GM21576 (cell line): ENCODE data around the gene MYO7A.

Source experiments
- ATAC-seq: cut with Tn5 transposase; IDR thresholded peaks from one replicate; pipeline ENCODE4 v1.9.1; 2021; ENCODE audit warnings: mild to moderate bottlenecking, moderate library complexity; ENCODE audit not compliant: unreplicated experiment

MYO7A gene

DNA sequence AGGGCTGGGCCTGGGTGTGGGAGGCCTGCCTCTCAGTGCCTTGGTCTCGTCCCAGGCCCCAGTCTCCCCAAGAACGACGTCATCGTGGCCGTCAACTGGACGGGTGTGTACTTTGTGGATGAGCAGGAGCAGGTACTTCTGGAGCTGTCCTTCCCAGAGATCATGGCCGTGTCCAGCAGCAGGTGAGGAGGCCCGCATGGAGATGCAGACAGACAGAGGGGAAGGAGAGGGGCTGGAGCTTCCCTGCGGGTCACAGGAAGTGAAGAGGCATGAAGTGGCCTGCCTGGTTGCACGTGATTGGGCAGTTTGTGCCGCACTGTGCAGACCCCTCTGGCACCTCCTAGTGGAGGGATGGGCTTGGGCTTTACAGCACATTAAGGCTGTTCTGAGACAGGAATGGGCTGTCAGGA is 70.4 kb downstream of the MYO7A start:
- ATAC-seq: no peak

DNA sequence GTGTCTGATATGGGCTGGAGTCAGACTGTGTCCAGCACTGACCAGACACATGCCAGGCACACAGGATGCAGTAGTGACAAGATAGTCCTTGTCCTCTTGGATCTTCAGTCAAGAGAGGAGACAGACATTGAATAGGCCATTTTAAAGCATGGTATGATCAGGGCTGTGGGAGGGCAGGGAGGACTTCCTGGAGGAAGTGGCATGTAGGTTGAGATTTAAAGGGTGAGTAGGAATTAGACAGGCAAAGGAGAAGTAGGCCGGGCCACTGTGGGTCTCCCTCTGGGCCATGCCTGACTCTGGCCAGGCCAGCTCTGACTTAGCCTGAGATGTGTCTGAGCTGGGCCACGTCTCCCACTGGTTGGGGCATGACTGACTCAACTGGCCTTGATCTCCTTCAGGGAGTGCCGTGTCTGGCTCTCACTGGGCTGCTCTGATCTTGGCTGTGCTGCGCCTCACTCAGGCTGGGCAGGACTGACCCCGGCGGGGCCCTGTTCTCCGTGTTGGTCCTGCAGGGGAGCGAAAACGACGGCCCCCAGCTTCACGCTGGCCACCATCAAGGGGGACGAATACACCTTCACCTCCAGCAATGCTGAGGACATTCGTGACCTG is 71.2 kb downstream of the MYO7A start:
- ATAC-seq: no peak

- no peak for ATAC-seq
Observed at GRCh38 chr11:77200351-77201268, 72.6 kb downstream of the MYO7A start.

- no peak for ATAC-seq
Observed at GRCh38 chr11:77201370-77201769, 73.3 kb downstream of the MYO7A start.

DNA sequence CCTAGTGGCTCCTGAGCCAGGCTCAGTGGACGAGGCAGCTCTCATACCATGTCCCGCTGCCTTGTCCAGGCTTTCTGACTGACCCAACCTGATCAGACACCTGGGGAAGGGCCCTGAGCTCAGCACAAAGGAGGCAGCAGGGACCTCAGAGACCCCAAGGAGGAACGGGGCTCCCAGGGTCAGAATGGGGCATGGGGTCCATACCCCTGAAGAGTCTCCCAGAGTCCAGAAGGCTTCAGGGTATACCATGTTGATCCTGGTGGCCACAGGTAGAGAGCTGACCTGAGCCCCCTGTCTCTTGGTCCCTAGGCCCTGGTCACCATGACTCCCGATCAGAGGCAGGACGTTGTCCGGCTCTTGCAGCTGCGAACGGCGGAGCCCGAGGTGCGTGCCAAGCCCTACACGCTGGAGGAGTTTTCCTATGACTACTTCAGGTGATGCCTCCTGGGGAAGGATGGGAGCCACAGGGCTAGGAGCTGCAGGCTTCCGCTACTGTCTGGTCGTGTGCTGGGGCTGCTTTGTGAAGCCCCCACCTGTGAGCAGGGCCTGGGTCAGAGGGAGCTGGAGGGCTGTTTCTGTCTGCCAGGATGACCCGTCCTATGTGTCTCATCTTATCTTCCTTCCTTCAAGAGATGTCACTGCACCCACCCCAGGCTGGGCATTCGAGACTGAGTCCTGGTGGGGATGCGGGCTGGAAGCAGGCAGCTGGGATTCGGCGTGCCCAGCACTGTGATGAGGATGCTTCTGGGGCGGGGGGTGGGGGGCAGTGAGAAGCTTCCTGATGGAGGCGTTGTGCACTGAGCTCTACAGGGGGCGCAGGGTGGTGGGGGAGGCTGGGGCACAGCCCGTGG is 74.2 kb downstream of the MYO7A start:
- no peak for ATAC-seq

DNA sequence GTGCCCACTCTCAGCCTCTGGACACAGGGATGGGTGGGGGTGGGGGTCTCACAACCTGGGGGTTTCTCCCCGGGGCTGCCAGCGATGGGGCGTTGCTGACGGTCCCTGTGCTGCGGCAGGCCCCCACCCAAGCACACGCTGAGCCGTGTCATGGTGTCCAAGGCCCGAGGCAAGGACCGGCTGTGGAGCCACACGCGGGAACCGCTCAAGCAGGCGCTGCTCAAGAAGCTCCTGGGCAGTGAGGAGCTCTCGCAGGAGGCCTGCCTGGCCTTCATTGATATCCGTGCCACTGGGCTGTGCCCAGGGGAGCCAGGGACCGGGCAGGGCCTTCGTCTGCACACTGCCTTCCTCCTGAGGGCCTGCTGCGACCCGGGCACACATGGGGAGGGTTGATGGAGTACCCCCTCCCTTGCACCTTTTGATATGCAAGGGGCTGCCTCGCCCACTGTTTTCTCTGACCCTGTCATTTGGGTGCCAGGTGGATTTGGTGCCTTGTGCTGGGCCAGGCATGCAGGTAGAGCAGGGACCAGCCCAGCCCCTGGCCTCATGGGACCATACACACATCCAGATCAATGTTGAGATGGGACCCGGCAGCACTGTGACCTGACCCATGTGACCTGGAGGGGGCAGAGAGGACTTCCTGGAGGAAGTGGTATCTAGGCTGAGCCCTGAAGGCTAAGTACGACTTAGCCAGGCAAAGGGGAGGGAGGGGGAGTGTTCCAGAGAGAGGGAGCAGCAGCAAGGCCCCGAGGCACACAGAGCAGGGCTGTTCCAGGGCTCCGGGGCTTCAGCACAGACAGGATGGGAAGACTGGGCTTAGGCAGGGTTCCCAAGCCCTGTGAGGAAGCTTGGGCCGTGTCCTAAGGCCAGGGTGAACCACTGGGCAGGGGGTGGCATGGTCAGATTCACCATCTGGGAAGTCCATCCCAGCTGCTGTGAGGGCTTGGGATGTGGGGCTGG is 75.2 kb downstream of the MYO7A start:
- ATAC-seq: no peak

GRCh38 chr11:77203901-77204753 is 76.1 kb downstream of the MYO7A start:
- ATAC-seq: no peak

DNA sequence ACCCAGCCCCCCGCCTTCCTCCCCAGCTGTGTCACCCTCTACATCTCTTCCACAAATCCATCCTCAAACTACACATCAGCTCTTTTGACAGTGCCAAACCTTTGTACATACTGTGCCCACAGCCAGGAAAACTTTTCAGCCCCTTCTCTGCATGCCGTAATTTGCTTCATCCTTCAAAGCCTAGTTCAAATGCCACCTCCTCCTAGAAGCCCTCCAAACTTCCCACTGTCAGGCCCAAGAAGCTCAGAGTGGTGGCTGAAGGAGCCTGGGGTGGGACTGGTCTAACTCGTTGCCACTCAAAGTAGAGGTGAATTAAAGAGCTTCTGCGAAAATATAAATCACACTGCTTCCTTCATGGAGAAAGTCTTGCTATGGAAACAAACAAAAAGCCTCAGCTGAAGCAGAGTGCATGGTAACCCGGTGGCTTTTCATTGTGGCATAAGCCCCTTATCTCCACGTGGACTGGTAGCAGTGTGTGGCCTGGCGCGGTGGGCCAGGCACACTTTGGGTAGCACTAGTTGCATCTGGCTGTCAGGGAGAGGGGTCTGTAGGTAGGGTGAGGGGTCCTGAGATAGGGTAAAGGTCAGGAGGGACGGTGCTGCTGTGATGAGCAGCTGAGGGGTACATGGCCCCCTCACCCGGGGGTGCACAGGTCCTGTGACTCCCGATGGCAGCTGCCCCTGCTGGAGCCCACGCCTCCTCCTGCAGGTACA is 76.9 kb downstream of the MYO7A start:
- no peak for ATAC-seq

GRCh38 chr11:77205467-77206263 is 77.6 kb downstream of the MYO7A start:
- ATAC-seq: no peak

GRCh38 chr11:77206264-77207018 is 78.4 kb downstream of the MYO7A start:
- no peak for ATAC-seq

- no peak for ATAC-seq
Observed at GRCh38 chr11:77207019-77207485, 79.0 kb downstream of the MYO7A start.

DNA sequence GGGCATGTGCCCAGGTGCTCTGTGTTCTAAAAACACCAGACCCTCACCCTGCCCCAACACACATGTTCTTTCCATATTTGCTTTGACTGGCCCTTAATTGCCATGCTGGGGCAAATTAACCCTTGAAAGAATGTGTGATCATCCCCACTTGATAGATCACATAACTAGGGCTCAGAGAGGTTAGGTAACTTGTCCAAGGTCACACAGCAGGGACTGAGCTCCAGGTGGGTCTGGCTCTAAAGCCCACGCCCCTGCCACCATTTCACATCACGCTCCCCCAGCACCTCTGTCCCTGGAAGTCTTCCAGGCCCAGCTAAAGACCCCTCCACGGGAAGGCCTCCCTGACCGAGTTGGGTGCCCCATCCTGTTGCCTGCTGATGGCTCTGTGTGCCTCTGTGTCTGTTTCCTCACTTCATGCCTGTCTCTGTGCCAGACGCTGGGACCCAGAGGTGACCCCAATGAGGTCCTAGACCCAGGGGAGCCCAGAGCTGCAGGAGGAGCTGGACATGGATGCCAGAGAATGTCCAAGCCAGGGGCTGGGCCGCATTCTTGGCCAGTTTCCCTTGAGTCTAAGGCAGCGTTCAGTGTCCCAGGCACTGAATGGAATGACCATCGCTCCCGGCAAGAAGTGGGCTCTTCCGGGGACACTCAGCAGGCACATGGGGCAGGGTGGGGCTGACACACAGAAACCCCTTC is 79.7 kb downstream of the MYO7A start:
- no peak for ATAC-seq

GRCh38 chr11:77208535-77208934 is 80.5 kb downstream of the MYO7A start:
- ATAC-seq: no peak

DNA sequence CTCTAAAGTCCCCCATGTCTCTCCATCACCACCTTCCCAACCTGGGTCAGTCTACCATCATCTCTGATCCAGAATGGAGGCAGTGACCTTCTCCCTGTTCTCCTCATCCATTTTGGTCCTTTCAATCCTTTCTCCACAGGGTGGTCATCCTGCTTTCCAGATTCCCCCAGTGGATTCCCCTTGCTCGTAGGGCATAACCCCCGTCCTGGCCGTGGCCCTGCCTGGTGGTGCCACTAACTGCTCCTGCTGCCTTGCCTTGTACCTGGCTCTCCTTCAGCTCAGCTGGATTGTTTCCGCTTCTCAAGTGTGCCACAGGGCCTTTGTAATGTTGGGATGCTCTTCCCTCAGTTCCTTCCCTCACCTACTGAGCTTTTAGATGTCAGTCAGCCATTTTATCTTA is 81.6 kb downstream of the MYO7A start:
- ATAC-seq: no peak

DNA sequence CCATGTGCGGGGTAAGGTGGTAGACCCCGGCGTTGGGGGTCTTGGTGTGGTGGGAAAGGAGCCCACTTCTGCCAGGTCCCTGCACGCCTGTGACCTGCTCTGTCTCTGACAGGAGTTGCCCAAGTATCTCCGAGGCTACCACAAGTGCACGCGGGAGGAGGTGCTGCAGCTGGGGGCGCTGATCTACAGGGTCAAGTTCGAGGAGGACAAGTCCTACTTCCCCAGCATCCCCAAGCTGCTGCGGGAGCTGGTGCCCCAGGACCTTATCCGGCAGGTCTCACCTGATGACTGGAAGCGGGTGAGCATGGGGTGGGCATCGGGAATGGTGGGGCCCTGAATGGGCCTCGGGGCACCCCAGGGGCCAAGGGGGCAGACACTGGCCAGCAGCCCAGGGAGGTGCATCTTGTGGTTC is 83.0 kb downstream of the MYO7A start:
- ATAC-seq: no peak

DNA sequence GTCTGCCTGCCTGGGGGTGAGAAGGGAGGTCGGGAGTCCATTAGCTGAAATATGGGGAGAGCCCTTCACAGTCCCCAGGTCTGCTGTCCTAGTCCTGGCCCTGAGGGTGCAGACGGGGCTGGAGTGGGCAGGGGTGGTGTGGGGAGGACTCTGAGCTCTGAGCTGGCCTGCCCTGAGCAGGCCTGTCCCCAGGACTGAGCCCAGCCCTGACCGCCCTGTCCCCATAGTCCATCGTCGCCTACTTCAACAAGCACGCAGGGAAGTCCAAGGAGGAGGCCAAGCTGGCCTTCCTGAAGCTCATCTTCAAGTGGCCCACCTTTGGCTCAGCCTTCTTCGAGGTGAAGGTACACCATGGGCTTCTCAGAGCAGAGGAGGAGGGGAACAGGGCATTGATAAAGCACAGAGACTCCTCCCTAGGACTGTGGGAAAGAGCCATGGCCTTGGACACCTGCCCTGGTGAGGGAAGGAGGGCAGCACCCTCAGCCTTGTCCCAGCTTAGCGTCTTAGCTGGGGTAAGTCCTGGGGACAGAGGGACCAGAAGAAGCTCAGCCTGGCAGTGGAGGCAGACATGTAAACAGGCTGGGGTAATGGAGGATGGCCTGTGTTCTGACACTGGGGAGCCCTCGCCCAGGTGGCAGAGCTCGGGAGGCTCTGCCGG is 83.7 kb downstream of the MYO7A start:
- no peak for ATAC-seq
